Liver (tissue), 3 donors: ENCODE measurements around the gene EXOC5.

Experiments
- FOXA1 ChIP-seq: IDR thresholded peaks from 2 replicates; pipeline ENCODE4 v1.6.1; 2016; ENCODE audit warnings: antibody characterized with exemption
- HNF4A ChIP-seq, 2 donors: conservative IDR thresholded peaks; 2 replicates each; pipeline ENCODE4 v1.6.1; 2016; ENCODE audit warnings: antibody characterized with exemption in 2 of 2, mild to moderate bottlenecking in 2 of 2
- HNF4G ChIP-seq: IDR thresholded peaks from 2 replicates; pipeline ENCODE4 v1.6.1; 2016; ENCODE audit warnings: antibody characterized with exemption
- JUND ChIP-seq, 2 donors: IDR thresholded peaks; 2 replicates each; pipeline ENCODE4 v1.6.1; 2016; ENCODE audit warnings: antibody characterized with exemption in 2 of 2
- REST ChIP-seq: IDR thresholded peaks from 2 replicates; pipeline ENCODE4 v1.6.1; 2016; ENCODE audit warnings: antibody characterized with exemption, mild to moderate bottlenecking
- RXRA ChIP-seq, 2 donors: IDR thresholded peaks; 2 replicates each; pipeline ENCODE4 v1.6.1; 2017 to 2018; ENCODE audit warnings: antibody characterized with exemption in 2 of 2, mild to moderate bottlenecking in 1 of 2
- SP1 ChIP-seq: IDR thresholded peaks from 2 replicates; pipeline ENCODE4 v1.6.1; 2018; ENCODE audit warnings: antibody characterized with exemption, mild to moderate bottlenecking
- TF ChIP-seq, protein P1 (sequence below): fragments of 150-350 bp; IDR thresholded peaks from 2 replicates; pipeline ENCODE4 v1.5.1; 2017; ENCODE audit warnings: improper control_type of control experiment, low read depth, low read length; ENCODE audit not compliant: missing input control
- TF ChIP-seq, protein P2 (sequence below): IDR thresholded peaks from 2 replicates; pipeline ENCODE4 v1.6.1; 2016; ENCODE audit warnings: antibody characterized with exemption
- donor health status: healthy.
- donor health status: healthy.

- TF ChIP-seq, protein P1, sequence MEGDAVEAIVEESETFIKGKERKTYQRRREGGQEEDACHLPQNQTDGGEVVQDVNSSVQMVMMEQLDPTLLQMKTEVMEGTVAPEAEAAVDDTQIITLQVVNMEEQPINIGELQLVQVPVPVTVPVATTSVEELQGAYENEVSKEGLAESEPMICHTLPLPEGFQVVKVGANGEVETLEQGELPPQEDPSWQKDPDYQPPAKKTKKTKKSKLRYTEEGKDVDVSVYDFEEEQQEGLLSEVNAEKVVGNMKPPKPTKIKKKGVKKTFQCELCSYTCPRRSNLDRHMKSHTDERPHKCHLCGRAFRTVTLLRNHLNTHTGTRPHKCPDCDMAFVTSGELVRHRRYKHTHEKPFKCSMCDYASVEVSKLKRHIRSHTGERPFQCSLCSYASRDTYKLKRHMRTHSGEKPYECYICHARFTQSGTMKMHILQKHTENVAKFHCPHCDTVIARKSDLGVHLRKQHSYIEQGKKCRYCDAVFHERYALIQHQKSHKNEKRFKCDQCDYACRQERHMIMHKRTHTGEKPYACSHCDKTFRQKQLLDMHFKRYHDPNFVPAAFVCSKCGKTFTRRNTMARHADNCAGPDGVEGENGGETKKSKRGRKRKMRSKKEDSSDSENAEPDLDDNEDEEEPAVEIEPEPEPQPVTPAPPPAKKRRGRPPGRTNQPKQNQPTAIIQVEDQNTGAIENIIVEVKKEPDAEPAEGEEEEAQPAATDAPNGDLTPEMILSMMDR: no peak
- TF ChIP-seq SP1: no peak
- no peak for TF ChIP-seq REST
- TF ChIP-seq HNF4A (conservative IDR thresholded peaks at IDR 0.05): no peak
- TF ChIP-seq JUND (IDR thresholded peaks at IDR 0.05): no peak
- no peak for TF ChIP-seq RXRA (IDR thresholded peaks at IDR 0.05)
- no peak for TF ChIP-seq HNF4G
- TF ChIP-seq FOXA1: no peak
- TF ChIP-seq, protein P2, sequence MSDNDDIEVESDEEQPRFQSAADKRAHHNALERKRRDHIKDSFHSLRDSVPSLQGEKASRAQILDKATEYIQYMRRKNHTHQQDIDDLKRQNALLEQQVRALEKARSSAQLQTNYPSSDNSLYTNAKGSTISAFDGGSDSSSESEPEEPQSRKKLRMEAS: no peak
Observed at GRCh38 chr14:57274551-57274950, 5.8 kb upstream of the EXOC5 start.
